ENCODE measurements around the gene FOXP2.

Gene FOXP2

DNA sequence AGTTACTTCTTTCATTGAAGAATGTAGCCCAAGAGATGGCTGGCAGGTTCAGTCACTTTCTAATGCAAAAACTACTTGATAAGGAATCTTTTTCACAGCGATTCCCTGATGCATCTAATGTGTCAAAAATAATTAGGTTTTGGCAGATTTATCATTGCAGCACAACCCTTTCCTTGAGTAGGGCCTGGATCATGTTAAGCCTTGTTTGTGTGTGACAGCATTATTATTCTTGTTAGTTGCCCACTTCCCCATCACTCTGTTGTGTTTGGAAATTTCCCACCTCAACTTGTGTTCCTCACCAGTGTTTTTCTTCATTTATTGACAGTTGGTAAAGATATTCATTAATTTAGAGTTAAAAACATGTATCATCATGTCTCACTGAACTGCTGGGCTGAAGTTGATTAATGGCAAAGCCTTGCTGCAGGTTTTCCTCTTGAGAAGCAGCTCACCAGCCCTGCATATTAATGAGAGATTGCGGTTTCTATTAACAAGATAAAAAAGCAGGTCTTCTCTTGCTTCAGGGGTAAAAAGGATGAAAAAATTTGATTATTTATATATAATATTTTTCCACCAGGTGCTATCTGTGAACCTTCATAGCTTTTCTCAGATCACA is 273.9 kb downstream of the FOXP2 start:
- TF ChIP-seq CTCF (conservative IDR thresholded peaks at IDR 0.05; ENCODE audit: low read depth, low read length): no peak
- no peak overlapping the region for H3K4me3 ChIP-seq (ENCODE audit: low read depth, low read length)
- DNase-seq (ENCODE audit: low read depth): no peak

GRCh38 chr7:114689406-114689805 is 274.8 kb downstream of the FOXP2 start:
- no peak overlapping the region for H3K4me3 ChIP-seq (ENCODE audit: low read depth, low read length)
- DNase-seq (ENCODE audit: low read depth): peak; percentile 41
- no peak for TF ChIP-seq CTCF (conservative IDR thresholded peaks at IDR 0.05; ENCODE audit: low read depth, low read length)

DNA sequence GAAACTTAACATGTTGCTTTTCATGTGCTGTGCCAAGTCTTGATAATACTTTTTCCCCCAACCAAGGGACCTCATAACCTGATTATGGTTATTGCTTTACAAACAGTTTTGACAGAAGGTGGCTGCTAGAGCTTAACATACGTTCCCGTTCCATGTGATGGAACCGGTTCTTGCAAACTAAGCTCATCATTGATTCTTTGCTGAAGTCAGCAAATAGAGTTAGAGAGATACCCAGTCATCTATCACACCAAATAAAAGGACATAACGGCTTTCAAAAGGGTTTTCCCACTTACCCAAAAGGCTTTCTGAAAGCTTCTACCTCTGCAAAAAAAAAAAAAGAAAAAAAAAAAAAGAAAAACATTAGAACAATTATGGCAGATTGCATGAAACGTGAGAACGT is 277.0 kb downstream of the FOXP2 start:
- no peak overlapping the region for H3K4me3 ChIP-seq (ENCODE audit: low read depth, low read length)
- TF ChIP-seq CTCF (conservative IDR thresholded peaks at IDR 0.05; ENCODE audit: low read depth, low read length): no peak
- DNase-seq (ENCODE audit: low read depth): no peak

- DNase-seq (ENCODE audit: low read depth): no peak
- no peak for TF ChIP-seq CTCF (conservative IDR thresholded peaks at IDR 0.05; ENCODE audit: low read depth, low read length)
- H3K4me3 ChIP-seq (ENCODE audit: low read depth, low read length): no peak overlapping the region
Observed at GRCh38 chr7:114695182-114695581, 280.6 kb downstream of the FOXP2 start.

- no peak for DNase-seq (ENCODE audit: low read depth)
- no peak overlapping the region for H3K4me3 ChIP-seq (ENCODE audit: low read depth, low read length)
- no peak for TF ChIP-seq CTCF (conservative IDR thresholded peaks at IDR 0.05; ENCODE audit: low read depth, low read length)
Observed at GRCh38 chr7:114700247-114700928, 285.8 kb downstream of the FOXP2 start.

DNA sequence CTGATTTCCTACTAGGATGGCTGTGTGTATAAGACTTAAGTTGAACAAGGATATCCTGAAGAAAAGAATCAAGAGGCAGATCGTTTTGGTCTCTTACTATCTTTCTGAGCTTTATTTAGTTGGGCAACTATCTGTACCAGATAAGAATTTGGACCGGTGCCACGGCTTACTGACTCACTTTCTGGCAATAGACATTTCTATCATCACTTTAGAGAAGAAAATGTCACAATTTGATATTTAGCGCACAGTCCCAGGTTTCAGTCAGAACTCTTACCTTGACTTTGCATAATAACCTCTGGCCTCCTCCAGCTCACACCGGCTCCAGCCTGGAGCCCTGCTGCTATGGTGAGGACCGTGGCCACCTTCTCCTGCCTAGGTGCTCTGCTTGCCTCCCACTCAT is 289.1 kb downstream of the FOXP2 start:
- TF ChIP-seq CTCF (conservative IDR thresholded peaks at IDR 0.05; ENCODE audit: low read depth, low read length): no peak
- H3K4me3 ChIP-seq (ENCODE audit: low read depth, low read length): no peak overlapping the region
- DNase-seq (ENCODE audit: low read depth): peak; percentile 71

- no peak overlapping the region for H3K4me3 ChIP-seq (ENCODE audit: low read depth, low read length)
- no peak for TF ChIP-seq CTCF (conservative IDR thresholded peaks at IDR 0.05; ENCODE audit: low read depth, low read length)
- no peak for DNase-seq (ENCODE audit: low read depth)
Observed at GRCh38 chr7:114708646-114709045, 294.0 kb downstream of the FOXP2 start.
